AG09309 (cell line): ENCODE results near the gene OR2H2.

Experiments
- DNase-seq: peaks from one replicate; pipeline ENCODE4 v3.0.0-alpha.2; 2010; ENCODE audit warnings: low read depth
- H3K4me3 ChIP-seq: 2 replicates; pipeline ENCODE4 v1.5.1; 2011; ENCODE audit warnings: mild to moderate bottlenecking, low read depth, low read length, moderate library complexity; ENCODE audit not compliant: control insufficient read depth
- CTCF ChIP-seq: IDR thresholded peaks from 2 replicates; pipeline ENCODE4 v1.5.1; 2011; ENCODE audit warnings: mild to moderate bottlenecking, low read depth, low read length, inconsistent platforms; ENCODE audit not compliant: insufficient read depth, control insufficient read depth; ENCODE audit errors: missing control alignments

The OR2H2 gene

GRCh38 chr6:29617782-29618554 is 33.0 kb downstream of the OR2H2 start:
- no peak for DNase-seq
- H3K4me3 ChIP-seq = no peak overlapping the region
- peak; percentile 21 for TF ChIP-seq CTCF

- H3K4me3 ChIP-seq = no peak overlapping the region
- TF ChIP-seq CTCF = no peak
- DNase-seq = no peak
Measured at GRCh38 chr6:29619578-29620160, 34.7 kb downstream of the OR2H2 start.

- no peak for TF ChIP-seq CTCF
- H3K4me3 ChIP-seq = no peak overlapping the region
- no peak for DNase-seq
Measured at GRCh38 chr6:29620630-29621029, 35.7 kb downstream of the OR2H2 start.

GRCh38 chr6:29624520-29624961 is 39.6 kb downstream of the OR2H2 start:
- H3K4me3 ChIP-seq = no peak overlapping the region
- no peak for DNase-seq
- TF ChIP-seq CTCF = no peak

- TF ChIP-seq CTCF = no peak
- DNase-seq = no peak
- H3K4me3 ChIP-seq = no peak overlapping the region
Measured at GRCh38 chr6:29625337-29625930, 40.5 kb downstream of the OR2H2 start.

- no peak for TF ChIP-seq CTCF
- peak overlapping the region; percentile 81 for H3K4me3 ChIP-seq
- no peak for DNase-seq
Measured at GRCh38 chr6:29626948-29627754, 42.2 kb downstream of the OR2H2 start.
